Transverse colon (tissue), 4 donors: ENCODE data around the gene EP400.

Experiments used
- EP300 ChIP-seq: sonication (generic); formaldehyde crosslinking; IDR thresholded peaks from one replicate; pipeline ENCODE4 v1.6.1; 2017; ENCODE audit warnings: antibody characterized with exemption, low read depth
- POLR2A ChIP-seq: fragments of 450-650 bp; IDR thresholded peaks from one replicate; pipeline ENCODE4 v1.6.1; 2016; ENCODE audit warnings: antibody characterized with exemption, mild to moderate bottlenecking, moderate library complexity
- POLR2AphosphoS5 ChIP-seq, 3 donors: sonication (generic); formaldehyde crosslinking; IDR thresholded peaks; one replicate each; pipeline ENCODE4 v1.6.1; 2016; ENCODE audit warnings: antibody characterized with exemption in 3 of 3
- TF ChIP-seq, protein P1 (sequence below), 5 experiments: fragments of 200-600 bp in 3 of 5; fragments of 450-650 bp in 2 of 5; sonication (generic) in 3 of 5; IDR thresholded peaks; 1 replicate in 2 of 5; 2 replicates in 3 of 5; pipeline ENCODE4 v1.5.1; 2016 to 2017; ENCODE audit warnings: antibody characterized with exemption in 5 of 5, inconsistent platforms in 3 of 5, mild to moderate bottlenecking in 2 of 5, moderate library complexity in 1 of 5

DNA sequence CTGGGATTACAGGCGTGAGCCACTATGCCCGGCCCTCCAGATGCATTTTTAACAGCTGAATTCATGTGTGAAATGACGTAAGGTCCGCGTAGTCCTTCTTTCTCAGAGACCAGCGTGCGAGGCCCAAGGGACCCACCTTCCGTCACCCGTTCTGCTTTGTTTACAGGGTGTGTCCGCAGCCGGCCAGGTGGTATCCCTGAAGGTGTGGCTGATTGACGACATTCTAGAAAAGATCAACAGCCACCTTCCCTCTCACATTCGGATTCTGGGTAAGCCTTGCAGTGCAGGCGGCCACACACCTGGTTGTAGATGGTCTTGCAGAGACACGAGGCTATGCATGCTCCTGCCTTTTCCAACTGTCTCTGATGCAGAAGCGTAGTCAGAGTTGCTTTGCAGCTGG, 10.7 kb upstream of the EP400 start:
- TF ChIP-seq, protein P1, sequence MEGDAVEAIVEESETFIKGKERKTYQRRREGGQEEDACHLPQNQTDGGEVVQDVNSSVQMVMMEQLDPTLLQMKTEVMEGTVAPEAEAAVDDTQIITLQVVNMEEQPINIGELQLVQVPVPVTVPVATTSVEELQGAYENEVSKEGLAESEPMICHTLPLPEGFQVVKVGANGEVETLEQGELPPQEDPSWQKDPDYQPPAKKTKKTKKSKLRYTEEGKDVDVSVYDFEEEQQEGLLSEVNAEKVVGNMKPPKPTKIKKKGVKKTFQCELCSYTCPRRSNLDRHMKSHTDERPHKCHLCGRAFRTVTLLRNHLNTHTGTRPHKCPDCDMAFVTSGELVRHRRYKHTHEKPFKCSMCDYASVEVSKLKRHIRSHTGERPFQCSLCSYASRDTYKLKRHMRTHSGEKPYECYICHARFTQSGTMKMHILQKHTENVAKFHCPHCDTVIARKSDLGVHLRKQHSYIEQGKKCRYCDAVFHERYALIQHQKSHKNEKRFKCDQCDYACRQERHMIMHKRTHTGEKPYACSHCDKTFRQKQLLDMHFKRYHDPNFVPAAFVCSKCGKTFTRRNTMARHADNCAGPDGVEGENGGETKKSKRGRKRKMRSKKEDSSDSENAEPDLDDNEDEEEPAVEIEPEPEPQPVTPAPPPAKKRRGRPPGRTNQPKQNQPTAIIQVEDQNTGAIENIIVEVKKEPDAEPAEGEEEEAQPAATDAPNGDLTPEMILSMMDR (IDR thresholded peaks at IDR 0.05), result no peak
- TF ChIP-seq POLR2A (peak; percentile 63), POLR2AphosphoS5 (IDR thresholded peaks at IDR 0.05) (peak; percentile 78 to 82 (median 79)), EP300 (peak; percentile 50)
